Chondrocyte (in vitro differentiated cells): Measurements from ENCODE around the gene EML3. TPM values are rescaled to one million over a fixed set of nuclear protein-coding genes. Genes with fewer than 3 reads are reported as not detected.

ENCODE experiments used
- DNase-seq: peaks from one replicate; pipeline ENCODE4 v3.0.0; 2021; ENCODE audit warnings: mixed read lengths, low spot score
- H3K27ac Mint-ChIP-seq: one replicate; pipeline ENCODE4 v1.8.0; 2021; ENCODE audit warnings: mild to moderate bottlenecking, moderate library complexity, mixed read lengths; ENCODE audit not compliant: unreplicated experiment
- H3K27me3 Mint-ChIP-seq: 2 replicates; pipeline ENCODE4 v1.8.0; 2021; ENCODE audit warnings: low read depth, mixed read lengths
- H3K36me3 Mint-ChIP-seq: 2 replicates; pipeline ENCODE4 v1.8.0; 2021; ENCODE audit warnings: low read depth, mixed read lengths
- H3K4me1 Mint-ChIP-seq: 2 replicates; pipeline ENCODE4 v1.8.0; 2021; ENCODE audit warnings: low read depth, mild to moderate bottlenecking, mixed read lengths
- H3K4me3 Mint-ChIP-seq: one replicate; pipeline ENCODE4 v1.8.0; 2021; ENCODE audit warnings: mild to moderate bottlenecking, moderate library complexity, mixed read lengths; ENCODE audit not compliant: unreplicated experiment
- H3K9me3 Mint-ChIP-seq: 2 replicates; pipeline ENCODE4 v1.8.0; 2021; ENCODE audit warnings: low read depth, mixed read lengths
- CTCF ChIP-seq: fragments of 200-600 bp; sonication (generic); IDR thresholded peaks from 2 replicates; pipeline ENCODE4 v1.5.0; 2021; ENCODE audit warnings: antibody characterized with exemption, mild to moderate bottlenecking, moderate library complexity
- microRNA-seq: library from miRNA; unstranded; fragments of <30 nt; microRNA quantifications from one replicate; pipeline ENCODE4 v1.2.0, GENCODE V29; 2020; ENCODE audit warnings: borderline number of aligned reads
- total RNA-seq: library from RNA; stranded (reverse); gene quantifications from 3 replicates; pipeline ENCODE4 v1.2.1, GENCODE V29; 2021

Gene EML3
- total RNA-seq, 1 donor from 2014 or later = 58.9 TPM

DNA sequence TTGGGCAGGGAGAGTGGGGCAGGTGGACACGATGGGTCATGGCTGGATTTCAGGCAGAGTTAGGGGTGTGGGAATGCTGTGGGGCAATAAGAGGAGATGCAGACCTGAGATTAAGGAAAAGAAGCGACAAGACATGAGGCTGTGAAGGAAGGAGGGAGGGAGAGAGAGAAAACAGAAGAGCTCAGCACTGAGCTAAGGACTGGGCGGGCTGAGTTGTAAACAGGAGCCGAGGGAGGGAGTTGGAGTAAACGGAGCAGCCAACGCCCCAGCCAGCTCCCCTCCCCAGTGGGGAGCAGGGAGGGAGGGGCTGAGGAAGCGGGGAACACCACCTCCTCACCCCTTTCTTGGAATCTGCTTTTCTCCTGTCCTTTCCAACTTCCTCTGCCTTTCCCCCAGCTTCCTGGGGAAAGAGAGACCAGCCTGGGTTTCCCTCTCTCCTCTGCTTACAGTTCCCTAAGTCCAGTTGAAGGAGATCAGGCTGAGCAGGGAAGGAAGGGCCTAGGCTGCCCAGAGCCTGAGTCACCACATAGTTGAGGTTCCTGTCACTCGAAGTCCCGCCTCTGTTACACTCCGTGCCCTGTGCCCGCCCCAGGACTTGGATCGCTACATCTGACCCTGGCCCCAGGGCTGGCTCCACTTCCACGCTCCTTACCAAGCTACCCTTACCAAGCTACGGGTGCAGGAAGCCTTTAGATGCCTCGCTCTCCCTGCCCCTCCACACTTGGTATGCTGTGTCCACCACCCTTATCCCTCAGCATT is 59.3 kb downstream of the EML3 start:
- peak overlapping the region; percentile 67 for H3K4me3 Mint-ChIP-seq
- H3K4me1 Mint-ChIP-seq = peaks cover 67% of the 10 kb centered on the region
- no peaks in the 10 kb centered on the region for H3K9me3 Mint-ChIP-seq
- no peak for DNase-seq
- TF ChIP-seq CTCF = no peak
- peaks cover 4% of the 10 kb centered on the region for H3K36me3 Mint-ChIP-seq
- H3K27me3 Mint-ChIP-seq = no peaks in the 10 kb centered on the region
- H3K27ac Mint-ChIP-seq = peak overlapping the region; percentile 98

GRCh38 chr11:62552485-62553079 is 60.0 kb downstream of the EML3 start:
- Mint-ChIP-seq H3K36me3 (peaks cover 4% of the 10 kb centered on the region), H3K4me3 (peak overlapping the region; percentile 67), H3K9me3 (no peaks in the 10 kb centered on the region), H3K4me1 (peaks cover 74% of the 10 kb centered on the region), H3K27ac (peak overlapping the region; percentile 98), H3K27me3 (no peaks in the 10 kb centered on the region)
- no peak for TF ChIP-seq CTCF
- DNase-seq = no peak

Small RNA genes within 50 kb of the gene (microRNA-seq; reads per million reads assigned to microRNA genes)
- not detected for gene MIR6747

Other genes starting within 250 kb of the EML3 start
- not detected in 3 replicates for gene SCGB1A1, start 193.7 kb downstream of the EML3 start, total RNA-seq
- 476 to 526 TPM (median 514 TPM) in 3 replicates for gene AHNAK, start 66.0 kb downstream of the EML3 start, total RNA-seq
- gene EEF1G, start 38.9 kb downstream of the EML3 start, total RNA-seq = 1,000 to 1,202 TPM (median 1,017 TPM) in 3 replicates
- 9.6 to 15.2 TPM (median 11.8 TPM) in 3 replicates for gene TUT1, start 21.3 kb downstream of the EML3 start, total RNA-seq
- 81.7 to 89.3 TPM (median 83.0 TPM) in 3 replicates for gene MTA2, start 10.9 kb downstream of the EML3 start, total RNA-seq
- 2.4 to 5.8 TPM (median 3.5 TPM) in 3 replicates for gene ROM1, start 482 bp upstream of the EML3 start, total RNA-seq
- gene B3GAT3, start 9.2 kb upstream of the EML3 start, total RNA-seq = 35.3 to 40.1 TPM (median 37.7 TPM) in 3 replicates
- 348 to 394 TPM (median 359 TPM) in 3 replicates for gene GANAB, start 33.8 kb upstream of the EML3 start, total RNA-seq
- gene INTS5, start 40.5 kb upstream of the EML3 start, total RNA-seq = 17.0 to 18.1 TPM (median 17.2 TPM) in 3 replicates
- gene C11orf98, start 52.4 kb upstream of the EML3 start, total RNA-seq = 39.0 to 61.1 TPM (median 47.5 TPM) in 3 replicates
- 7.8 to 8.4 TPM (median 8.4 TPM) in 3 replicates for gene CSKMT, start 52.5 kb upstream of the EML3 start, total RNA-seq
- 4.8 to 5.7 TPM (median 5.5 TPM) in 3 replicates for gene UQCC3, start 58.9 kb upstream of the EML3 start, total RNA-seq
- 2.8 to 8.3 TPM (median 4.2 TPM) in 3 replicates for gene LBHD1, start 59.5 kb upstream of the EML3 start, total RNA-seq
- gene UBXN1, start 66.3 kb upstream of the EML3 start, total RNA-seq = 72.0 to 82.2 TPM (median 81.6 TPM) in 3 replicates
- 0.20 to 0.51 TPM (median 0.21 TPM) in 3 replicates for gene LRRN4CL, start 76.8 kb upstream of the EML3 start, total RNA-seq
- 36.6 to 76.0 TPM (median 43.2 TPM) in 3 replicates for gene BSCL2, start 94.6 kb upstream of the EML3 start, total RNA-seq
- gene GNG3, start 94.9 kb upstream of the EML3 start, total RNA-seq = not detected in 3 replicates
- gene HNRNPUL2, start 114.7 kb upstream of the EML3 start, total RNA-seq = 43.6 to 53.8 TPM (median 45.6 TPM) in 3 replicates
- gene TTC9C, start 115.7 kb upstream of the EML3 start, total RNA-seq = 33.0 to 36.8 TPM (median 36.7 TPM) in 3 replicates
- 10.2 to 13.0 TPM (median 11.3 TPM) in 3 replicates for gene ZBTB3, start 141.4 kb upstream of the EML3 start, total RNA-seq
- 75.9 to 77.8 TPM (median 77.0 TPM) in 3 replicates for gene POLR2G, start 148.8 kb upstream of the EML3 start, total RNA-seq
- 18.8 to 31.0 TPM (median 21.4 TPM) in 3 replicates for gene TAF6L, start 158.6 kb upstream of the EML3 start, total RNA-seq
- gene TMEM179B, start 174.6 kb upstream of the EML3 start, total RNA-seq = 29.4 to 44.9 TPM (median 35.1 TPM) in 3 replicates
- 11.4 to 16.2 TPM (median 14.7 TPM) in 3 replicates for gene TMEM223, start 179.2 kb upstream of the EML3 start, total RNA-seq
- gene NXF1, start 192.7 kb upstream of the EML3 start, total RNA-seq = 51.3 to 69.5 TPM (median 52.4 TPM) in 3 replicates
- 44.0 to 52.2 TPM (median 45.5 TPM) in 3 replicates for gene STX5, start 219.3 kb upstream of the EML3 start, total RNA-seq
- 0.65 TPM in 1 of 3 replicates, not detected in the others for gene TEX54, start 220.1 kb upstream of the EML3 start, total RNA-seq
- 26.4 to 27.9 TPM (median 27.3 TPM) in 3 replicates for gene WDR74, start 226.8 kb upstream of the EML3 start, total RNA-seq